SH-SY5Y (cell line): ENCODE measurements around the gene COPZ2.

Experiments used
- GATA2 ChIP-seq: IDR thresholded peaks from 2 replicates; pipeline ENCODE4 v1.6.1; 2011; ENCODE audit warnings: mild to moderate bottlenecking, low read depth, low read length
- GATA3 ChIP-seq: IDR thresholded peaks from 2 replicates; pipeline ENCODE4 v1.6.1; 2011; ENCODE audit warnings: low read depth, mild to moderate bottlenecking, low read length, moderate library complexity

Gene COPZ2, protein sequence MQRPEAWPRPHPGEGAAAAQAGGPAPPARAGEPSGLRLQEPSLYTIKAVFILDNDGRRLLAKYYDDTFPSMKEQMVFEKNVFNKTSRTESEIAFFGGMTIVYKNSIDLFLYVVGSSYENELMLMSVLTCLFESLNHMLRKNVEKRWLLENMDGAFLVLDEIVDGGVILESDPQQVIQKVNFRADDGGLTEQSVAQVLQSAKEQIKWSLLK

DNA sequence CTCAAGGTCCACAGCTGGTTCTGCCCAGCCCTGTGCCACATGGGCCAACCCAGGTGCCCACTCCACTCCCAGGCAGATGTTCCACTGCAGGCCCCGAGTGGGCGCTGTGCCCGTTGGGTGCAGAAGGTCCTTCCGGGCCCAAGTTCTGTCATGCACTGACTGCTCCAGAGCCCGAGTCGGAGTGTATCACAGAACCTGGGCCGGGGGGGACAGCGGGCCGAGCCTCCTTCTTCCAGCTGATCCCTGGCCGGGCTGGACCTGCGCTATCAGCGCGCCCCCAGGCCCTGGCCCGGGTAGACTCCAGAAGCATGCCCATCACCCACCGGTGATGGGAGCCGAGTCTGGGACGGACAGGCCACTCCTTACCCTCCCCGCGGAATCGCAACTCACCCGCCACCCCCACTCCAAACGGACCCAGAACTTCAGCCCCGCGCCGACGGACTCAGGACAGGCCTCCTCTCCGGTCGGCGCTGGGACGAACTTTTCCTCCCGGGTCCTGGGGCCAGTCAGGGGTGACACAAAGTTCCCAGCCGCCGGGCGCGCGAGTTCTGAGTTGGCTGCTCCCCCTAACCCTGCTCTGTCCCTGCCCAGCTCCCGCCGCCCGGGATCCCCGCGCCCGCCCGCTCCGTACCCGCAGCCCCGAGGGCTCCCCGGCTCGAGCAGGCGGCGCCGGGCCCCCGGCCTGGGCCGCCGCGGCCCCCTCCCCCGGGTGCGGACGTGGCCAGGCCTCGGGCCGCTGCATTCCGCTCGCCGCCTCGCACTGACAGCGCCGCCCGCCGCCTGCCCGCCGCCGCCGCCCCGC is at the start of gene COPZ2:
Gene COPZ2 (minus strand): TSS at position 762 of the 802 bp plus-strand sequence. CDS start 20 bp downstream, at position 742.
- TF ChIP-seq GATA2: no peak
- TF ChIP-seq GATA3: no peak

DNA sequence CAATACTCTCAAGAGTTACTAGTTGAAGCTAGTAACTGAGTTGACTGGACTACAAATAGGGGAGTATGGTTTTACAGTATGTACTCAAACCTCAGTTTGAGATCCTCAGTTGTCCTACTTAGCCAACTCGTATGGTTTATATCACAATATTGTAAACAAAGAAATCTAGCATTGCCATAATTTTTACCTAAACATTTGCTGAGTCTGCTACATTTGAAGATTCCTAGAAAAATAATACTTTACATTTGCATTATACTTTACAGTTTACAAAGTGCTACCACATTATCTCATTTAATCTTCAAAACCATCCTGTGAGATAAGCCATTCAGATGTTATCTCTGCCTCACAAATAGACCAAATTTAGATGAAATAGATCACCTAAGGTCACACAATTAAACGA is 47.3 kb upstream of the COPZ2 start:
- TF ChIP-seq GATA3 (peak; percentile 21; the same call in 1 of the 2 replicates), GATA2 (no peak)

- TF ChIP-seq GATA2 (no peak), GATA3 (no peak)
Observed at GRCh38 chr17:48081858-48082257, 44.3 kb upstream of the COPZ2 start.

DNA sequence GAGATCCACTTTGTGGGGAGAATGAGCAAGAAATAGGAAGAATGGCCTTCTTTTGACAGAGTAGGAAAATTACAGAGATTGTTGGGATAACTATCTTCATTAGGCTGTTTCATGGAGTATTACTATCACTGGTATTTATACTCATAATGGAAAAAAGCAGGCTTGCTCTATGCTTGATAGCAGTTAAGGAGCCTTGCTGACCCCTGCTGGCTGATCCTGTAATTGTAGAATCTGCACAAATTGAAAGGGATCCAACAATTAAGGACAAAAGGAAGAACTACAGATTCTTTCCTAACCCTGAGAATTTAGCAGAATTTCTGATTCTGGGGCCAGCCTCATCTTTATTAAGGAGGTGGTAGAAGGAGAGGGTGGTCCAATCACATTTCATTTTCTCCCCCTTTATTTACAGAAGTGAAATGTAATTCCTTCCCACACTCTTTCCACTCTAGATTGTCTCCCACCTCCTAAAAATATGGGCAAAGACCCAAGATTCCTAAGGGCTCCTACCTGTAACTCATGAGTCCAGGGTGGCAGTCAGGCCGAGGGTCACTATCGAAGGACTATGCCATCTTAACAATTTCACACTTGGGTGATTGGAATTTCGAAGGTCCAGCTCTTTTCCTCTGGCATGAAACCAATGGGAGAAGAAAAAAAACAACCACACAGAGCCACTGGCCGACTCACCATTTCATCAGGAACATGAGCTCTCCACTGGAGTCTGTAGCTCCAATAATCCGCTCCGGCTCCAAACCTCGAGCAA is 36.9 kb upstream of the COPZ2 start:
- TF ChIP-seq GATA3: no peak
- TF ChIP-seq GATA2: no peak

- TF ChIP-seq GATA3: no peak
- no peak for TF ChIP-seq GATA2
Observed at GRCh38 chr17:48071654-48072053, 34.1 kb upstream of the COPZ2 start.

- no peak for TF ChIP-seq GATA2
- no peak for TF ChIP-seq GATA3
Observed at GRCh38 chr17:48070195-48070594, 32.6 kb upstream of the COPZ2 start.

DNA sequence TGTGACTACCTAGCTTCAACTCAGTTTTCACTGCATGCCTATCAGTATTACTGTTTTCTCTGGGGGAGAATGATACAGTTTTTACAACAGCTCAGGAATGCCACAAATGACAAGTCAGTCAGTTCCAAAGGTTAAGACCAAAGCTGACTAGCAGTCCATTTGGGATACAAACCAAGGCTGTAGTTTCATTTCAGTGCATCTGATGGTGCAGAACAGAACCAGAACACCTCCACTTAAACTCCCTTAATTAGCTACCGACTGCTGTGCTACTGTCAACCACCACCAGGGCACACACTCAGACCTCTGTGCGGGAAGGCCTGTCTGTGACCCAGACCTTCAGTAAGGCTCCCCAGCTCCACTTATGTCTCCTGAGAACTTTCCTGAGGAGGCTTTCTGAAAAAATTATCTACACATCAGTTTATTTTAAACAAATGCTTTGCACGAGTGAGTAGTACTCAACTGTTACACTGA is 30.9 kb upstream of the COPZ2 start:
- no peak for TF ChIP-seq GATA2
- no peak for TF ChIP-seq GATA3

DNA sequence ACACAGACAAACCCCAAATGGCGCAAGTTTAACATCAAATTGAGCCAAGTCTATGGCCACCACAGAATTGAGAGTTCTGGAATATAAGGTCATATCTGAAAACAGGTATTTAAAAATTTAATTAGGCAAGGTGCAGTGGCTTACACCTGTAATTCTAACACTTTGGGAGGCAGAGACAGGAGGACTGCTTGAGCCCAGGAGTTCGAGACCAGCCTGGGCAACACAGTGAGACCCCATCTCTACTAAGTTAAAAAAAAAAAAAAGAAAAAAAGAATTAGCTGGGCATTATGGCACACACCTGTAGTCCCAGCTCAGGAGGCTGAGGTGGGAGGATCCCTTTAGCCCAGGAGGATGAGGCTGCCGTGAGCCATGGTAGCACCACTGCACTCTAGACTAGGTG is 29.6 kb upstream of the COPZ2 start:
- no peak for TF ChIP-seq GATA2
- TF ChIP-seq GATA3: no peak

DNA sequence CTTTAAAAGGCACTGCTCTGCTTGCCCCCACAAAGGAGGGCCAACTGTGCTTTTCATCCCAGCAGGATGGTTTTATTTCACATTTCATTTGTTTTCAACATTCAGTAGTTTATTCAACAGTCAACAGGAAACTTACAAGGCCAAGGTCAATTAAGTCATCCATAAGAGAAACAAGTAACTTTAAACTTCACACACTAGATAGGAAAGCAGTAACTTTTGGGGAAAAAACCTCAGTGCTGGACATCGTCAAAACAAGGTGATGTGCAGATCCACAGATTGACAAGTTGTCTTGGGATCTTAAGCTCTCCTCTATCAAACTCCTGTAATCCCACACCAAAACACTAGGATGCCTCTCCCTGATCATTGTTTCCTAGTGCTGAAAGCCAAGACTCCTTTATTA is 29.1 kb upstream of the COPZ2 start:
- no peak for TF ChIP-seq GATA3
- TF ChIP-seq GATA2: no peak

DNA sequence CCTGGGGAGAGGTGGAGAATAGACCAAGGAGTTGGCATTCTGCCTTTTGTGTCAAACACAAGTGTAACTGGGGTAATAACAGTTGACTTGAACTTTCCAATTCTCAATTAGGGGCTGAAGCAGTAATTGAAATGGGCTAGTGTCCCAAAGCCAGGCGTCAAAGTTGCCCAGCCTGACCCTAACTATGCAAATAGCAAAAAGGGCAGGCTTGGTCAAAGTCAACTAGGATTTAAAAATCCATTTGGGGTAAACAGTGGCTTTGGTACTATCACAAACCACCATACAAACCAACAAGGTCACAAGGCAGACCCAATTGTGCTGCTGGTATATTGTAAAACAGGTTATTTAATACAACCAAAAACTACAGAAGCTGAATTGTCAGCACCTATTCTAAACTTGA is 28.6 kb upstream of the COPZ2 start:
- TF ChIP-seq GATA3 (no peak), GATA2 (no peak)

- no peak for TF ChIP-seq GATA3
- TF ChIP-seq GATA2: no peak
Observed at GRCh38 chr17:48064638-48065037, 27.0 kb upstream of the COPZ2 start.

DNA sequence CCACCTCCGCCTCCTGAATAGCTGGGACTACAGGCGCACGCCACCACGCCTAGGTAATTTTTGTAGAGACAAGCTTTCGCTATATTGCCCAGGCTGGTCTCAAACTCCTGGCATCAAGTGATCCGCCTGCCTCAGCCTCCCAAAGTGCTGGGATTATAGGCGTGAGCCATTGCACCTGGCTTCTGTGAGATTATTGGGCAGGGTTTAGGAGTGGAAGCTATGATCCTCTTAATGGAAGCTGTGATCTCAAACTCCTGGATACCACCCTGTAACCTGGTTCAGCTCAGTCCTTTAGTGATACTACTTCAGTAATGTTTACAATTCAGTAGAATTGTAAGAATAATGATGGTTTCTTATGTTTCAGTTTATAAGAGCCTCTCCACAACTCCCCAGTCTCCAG is 24.7 kb upstream of the COPZ2 start:
- no peak for TF ChIP-seq GATA2
- TF ChIP-seq GATA3: no peak

- TF ChIP-seq GATA2 (no peak), GATA3 (no peak)
Observed at GRCh38 chr17:48060249-48060648, 22.7 kb upstream of the COPZ2 start.

DNA sequence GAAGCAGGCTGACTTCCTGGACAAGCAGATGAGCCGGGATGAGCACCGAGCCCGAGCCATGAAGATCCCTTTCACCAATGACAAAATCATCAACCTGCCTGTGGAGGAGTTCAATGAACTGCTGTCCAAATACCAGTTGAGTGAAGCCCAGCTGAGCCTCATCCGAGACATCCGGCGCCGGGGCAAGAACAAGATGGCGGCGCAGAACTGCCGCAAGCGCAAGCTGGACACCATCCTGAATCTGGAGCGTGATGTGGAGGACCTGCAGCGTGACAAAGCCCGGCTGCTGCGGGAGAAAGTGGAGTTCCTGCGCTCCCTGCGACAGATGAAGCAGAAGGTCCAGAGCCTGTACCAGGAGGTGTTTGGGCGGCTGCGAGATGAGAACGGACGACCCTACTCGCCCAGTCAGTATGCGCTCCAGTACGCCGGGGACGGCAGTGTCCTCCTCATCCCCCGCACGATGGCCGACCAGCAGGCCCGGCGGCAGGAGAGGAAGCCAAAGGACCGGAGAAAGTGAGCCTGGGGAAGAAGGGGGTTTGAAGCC is 21.6 kb upstream of the COPZ2 start:
- TF ChIP-seq GATA2: no peak
- TF ChIP-seq GATA3: no peak
